Calu3 (cell line): Measurements from ENCODE around the gene RERG. TPM values are rescaled to one million over a fixed set of nuclear protein-coding genes. Genes with fewer than 3 reads are reported as not detected.

Experiments used
- BruUV-seq: library from RNA; stranded (reverse); fragments of 400-500 nt; replicated peaks from 2 replicates; lab custom pipeline; 2021; lab: Mats Ljungman, UMichigan
- CTCF ChIA-PET: fragments of 300-600 bp; sonication (Branson Sonifier 250); formaldehyde crosslinking; loops from one replicate; lab custom pipeline; 2022; ENCODE audit warnings: antibody characterized with exemption; lab: Charles Lee
- DNase-seq: peaks from one replicate; pipeline ENCODE4 v3.0.0; 2022
- H3K27ac Mint-ChIP-seq: one replicate; pipeline ENCODE4 v1.8.0; 2022; ENCODE audit warnings: mixed read lengths; ENCODE audit not compliant: unreplicated experiment
- H3K27me3 Mint-ChIP-seq: one replicate; pipeline ENCODE4 v1.8.0; 2022; ENCODE audit warnings: mixed read lengths; ENCODE audit not compliant: unreplicated experiment
- H3K36me3 Mint-ChIP-seq: one replicate; pipeline ENCODE4 v1.8.0; 2022; ENCODE audit warnings: mild to moderate bottlenecking, moderate library complexity, mixed read lengths; ENCODE audit not compliant: insufficient read depth, unreplicated experiment
- H3K4me1 Mint-ChIP-seq: one replicate; pipeline ENCODE4 v1.8.0; 2022; ENCODE audit warnings: mild to moderate bottlenecking, low read depth, mixed read lengths; ENCODE audit not compliant: unreplicated experiment
- H3K4me3 Mint-ChIP-seq: one replicate; pipeline ENCODE4 v1.8.0; 2022; ENCODE audit warnings: mild to moderate bottlenecking, low read depth, moderate library complexity, mixed read lengths; ENCODE audit not compliant: unreplicated experiment
- H3K9me3 Mint-ChIP-seq: one replicate; pipeline ENCODE4 v1.8.0; 2022; ENCODE audit warnings: low read depth, mixed read lengths; ENCODE audit not compliant: unreplicated experiment
- intact Hi-C: fragments of 100-400 bp; cut with micrococcal nuclease; formaldehyde crosslinking; loops from one replicate; pipeline ENCODE4 v1.10.0; 2022; ENCODE audit not compliant: unreplicated experiment
- total RNA-seq: library from RNA; stranded (reverse); gene quantifications from 2 replicates; pipeline ENCODE4 v1.2.3, GENCODE V29; 2022
- TF ChIP-seq, protein P1 (sequence below): fragments of 200-600 bp; IDR thresholded peaks from one replicate; pipeline ENCODE4 v1.8.0; 2022; ENCODE audit warnings: antibody characterized with exemption; ENCODE audit not compliant: unreplicated experiment

RERG gene
- total RNA-seq, 1 experiment from 2014 or later = 6.0 TPM

DNA sequence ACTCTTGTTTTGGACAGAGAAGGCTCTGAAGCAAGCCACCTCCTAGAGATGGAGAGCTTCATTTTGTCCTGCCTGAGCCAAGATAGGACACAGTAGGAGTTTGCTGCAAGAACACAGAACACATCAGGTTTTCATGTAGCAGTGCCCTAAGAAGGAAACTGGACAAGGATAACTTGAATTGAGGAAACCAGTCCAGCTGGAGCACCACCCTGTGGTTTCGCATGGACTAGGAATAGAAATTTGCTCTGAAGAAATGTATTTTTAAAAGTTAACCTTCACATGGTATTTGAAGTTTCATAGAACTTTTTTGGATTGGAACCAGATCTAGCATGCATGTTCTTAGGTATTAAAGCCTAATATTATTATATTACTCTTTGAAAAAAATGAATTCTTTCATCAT, 68.8 kb downstream of the RERG start:
- Mint-ChIP-seq H3K9me3 (no peaks in the 10 kb centered on the region), H3K27me3 (no peaks in the 10 kb centered on the region), H3K4me1 (peaks cover 34% of the 10 kb centered on the region), H3K27ac (peak overlapping the region; percentile 63), H3K36me3 (peaks cover 5% of the 10 kb centered on the region), H3K4me3 (peak overlapping the region; percentile 34)
- CTCF ChIA-PET = interaction anchor here (0.8 to 4.1 kb wide), 2 partner anchors 69 to 223 kb away, joined by 3 to 45 read pairs; partner anchors contain the start of gene RERG
- TF ChIP-seq, protein P1, sequence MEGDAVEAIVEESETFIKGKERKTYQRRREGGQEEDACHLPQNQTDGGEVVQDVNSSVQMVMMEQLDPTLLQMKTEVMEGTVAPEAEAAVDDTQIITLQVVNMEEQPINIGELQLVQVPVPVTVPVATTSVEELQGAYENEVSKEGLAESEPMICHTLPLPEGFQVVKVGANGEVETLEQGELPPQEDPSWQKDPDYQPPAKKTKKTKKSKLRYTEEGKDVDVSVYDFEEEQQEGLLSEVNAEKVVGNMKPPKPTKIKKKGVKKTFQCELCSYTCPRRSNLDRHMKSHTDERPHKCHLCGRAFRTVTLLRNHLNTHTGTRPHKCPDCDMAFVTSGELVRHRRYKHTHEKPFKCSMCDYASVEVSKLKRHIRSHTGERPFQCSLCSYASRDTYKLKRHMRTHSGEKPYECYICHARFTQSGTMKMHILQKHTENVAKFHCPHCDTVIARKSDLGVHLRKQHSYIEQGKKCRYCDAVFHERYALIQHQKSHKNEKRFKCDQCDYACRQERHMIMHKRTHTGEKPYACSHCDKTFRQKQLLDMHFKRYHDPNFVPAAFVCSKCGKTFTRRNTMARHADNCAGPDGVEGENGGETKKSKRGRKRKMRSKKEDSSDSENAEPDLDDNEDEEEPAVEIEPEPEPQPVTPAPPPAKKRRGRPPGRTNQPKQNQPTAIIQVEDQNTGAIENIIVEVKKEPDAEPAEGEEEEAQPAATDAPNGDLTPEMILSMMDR = no peak
- BruUV-seq = no TSS peak
- DNase-seq = no peak
- intact Hi-C loops = loop anchor here (2.0 to 10.0 kb wide), 4 partner anchors 18 to 370 kb away; partner anchors contain the start of gene ART4

DNA sequence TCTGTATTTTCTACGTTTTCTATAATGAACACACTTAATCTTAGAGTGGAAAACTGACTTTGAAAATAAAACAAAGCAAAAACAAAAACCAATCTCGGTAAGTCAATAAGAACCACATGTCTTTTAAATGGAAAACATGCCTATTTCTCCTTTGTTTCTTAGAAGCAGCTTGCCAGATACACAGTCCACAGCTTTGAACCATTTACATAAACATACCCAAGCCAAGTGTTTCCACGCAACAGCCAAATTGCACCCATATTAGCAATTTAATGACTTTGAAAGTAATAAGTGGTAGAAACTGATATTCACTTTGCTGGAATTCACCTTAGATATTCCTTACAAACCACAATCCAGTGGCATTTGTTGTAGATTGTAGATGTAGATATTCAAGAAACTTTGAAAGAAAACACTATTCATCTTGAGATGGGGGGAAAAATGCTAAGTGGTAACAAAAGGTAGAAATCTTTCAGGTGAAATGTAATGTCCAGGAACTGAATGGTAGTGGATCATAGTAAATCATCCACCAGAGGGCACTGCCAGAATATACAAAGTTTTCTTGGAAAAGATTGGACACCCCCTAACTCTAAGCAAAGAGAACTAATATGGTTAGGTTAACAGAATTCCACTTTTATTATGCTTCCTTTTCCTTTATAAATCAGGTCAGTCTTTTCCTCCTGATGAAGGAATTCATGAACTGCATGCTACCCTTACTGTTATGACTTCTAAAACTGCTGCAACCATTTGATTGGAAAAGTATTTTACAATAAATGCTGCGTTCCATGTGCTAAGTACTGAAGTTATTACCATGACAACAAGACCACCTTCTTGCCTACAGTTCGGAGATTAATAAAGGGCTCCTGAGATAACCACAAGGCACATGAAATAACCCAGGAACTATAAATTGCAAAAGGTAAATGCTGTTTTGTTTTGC, 69.8 kb downstream of the RERG start:
- H3K4me1 Mint-ChIP-seq = peaks cover 34% of the 10 kb centered on the region
- intact Hi-C loops = loop anchor here (1.0 to 10.0 kb wide), 6 partner anchors 19 to 371 kb away; partner anchors contain the start of genes ART4 and RERG
- CTCF ChIA-PET = interaction anchor here (1.9 to 4.1 kb wide), 2 partner anchors 69 to 70 kb away, joined by 18 to 45 read pairs; partner anchors contain the start of gene RERG
- H3K27ac Mint-ChIP-seq = no peak overlapping the region
- no peaks in the 10 kb centered on the region for H3K9me3 Mint-ChIP-seq
- no TSS peak for BruUV-seq
- no peaks in the 10 kb centered on the region for H3K27me3 Mint-ChIP-seq
- no peak overlapping the region for H3K4me3 Mint-ChIP-seq
- TF ChIP-seq, protein P1 = peak; percentile 44
- peak; percentile 49 for DNase-seq
- H3K36me3 Mint-ChIP-seq = peaks cover 5% of the 10 kb centered on the region

DNA sequence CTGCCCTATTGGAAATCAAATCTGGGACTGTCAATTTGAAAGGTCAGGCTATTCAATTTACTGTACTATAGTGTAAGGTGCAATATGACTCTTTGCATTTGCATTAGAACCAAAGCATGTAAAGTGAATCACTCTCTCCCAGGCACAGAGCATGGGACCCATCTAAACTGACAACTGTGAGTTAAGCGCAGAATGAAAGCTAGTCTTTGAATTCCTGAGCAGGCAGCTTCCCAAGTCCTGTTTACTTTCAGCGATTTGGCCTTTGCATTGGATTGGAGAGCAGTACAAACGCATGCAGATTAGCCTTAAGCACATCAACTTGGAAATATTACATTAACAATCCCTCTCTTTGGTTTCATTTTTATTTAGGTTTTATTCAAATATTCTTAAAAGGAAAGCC, 74.6 kb downstream of the RERG start:
- Mint-ChIP-seq H3K4me1 (peaks cover 4% of the 10 kb centered on the region), H3K9me3 (no peaks in the 10 kb centered on the region), H3K27me3 (no peaks in the 10 kb centered on the region), H3K36me3 (no peaks in the 10 kb centered on the region), H3K27ac (no peak overlapping the region), H3K4me3 (no peak overlapping the region)
- no TSS peak for BruUV-seq
- TF ChIP-seq, protein P1 = no peak
- intact Hi-C loops = loop anchor here (10.0 kb wide), 1 partner anchor 332 kb away; the partner anchor contains the start of gene SMCO3
- CTCF ChIA-PET = interaction anchor here (1.2 kb wide), 1 partner anchor 75 kb away, joined by 6 read pairs; the partner anchor contains the start of gene RERG
- DNase-seq = no peak

DNA sequence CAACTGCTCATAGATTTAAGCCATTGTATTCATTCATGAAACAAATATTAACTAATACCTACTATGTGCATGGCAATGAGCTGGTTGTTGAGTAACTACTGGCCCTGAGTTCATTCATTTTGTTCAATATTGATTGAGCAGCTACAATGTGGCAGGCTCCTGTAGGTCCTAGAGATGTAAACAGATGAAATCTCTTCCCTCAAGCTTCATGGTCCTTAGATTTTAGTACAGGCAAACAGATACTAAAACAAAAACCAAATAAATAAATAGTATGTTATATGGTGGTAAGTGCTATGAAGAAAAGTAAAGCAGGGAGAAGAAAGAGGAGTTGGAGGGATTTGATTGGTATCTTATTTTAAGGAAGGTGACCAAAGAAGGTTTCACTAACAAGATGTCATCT, 77.8 kb downstream of the RERG start:
- BruUV-seq = no TSS peak
- TF ChIP-seq, protein P1 = no peak
- no peak overlapping the region for H3K4me3 Mint-ChIP-seq
- H3K27ac Mint-ChIP-seq = no peak overlapping the region
- H3K27me3 Mint-ChIP-seq = no peaks in the 10 kb centered on the region
- no peak for DNase-seq
- no peaks in the 10 kb centered on the region for H3K36me3 Mint-ChIP-seq
- CTCF ChIA-PET = no interaction called here
- no peaks in the 10 kb centered on the region for H3K4me1 Mint-ChIP-seq
- intact Hi-C loops = loop anchor here (10.0 kb wide), 1 partner anchor 329 kb away; the partner anchor contains the start of gene SMCO3
- no peaks in the 10 kb centered on the region for H3K9me3 Mint-ChIP-seq
